ENCODE results near the gene IGFL2. TPM values are rescaled to one million over a fixed set of nuclear protein-coding genes. Genes with fewer than 3 reads are reported as not detected.

The IGFL2 gene
- total RNA-seq, 1 donor from 2014 or later, result not detected

DNA sequence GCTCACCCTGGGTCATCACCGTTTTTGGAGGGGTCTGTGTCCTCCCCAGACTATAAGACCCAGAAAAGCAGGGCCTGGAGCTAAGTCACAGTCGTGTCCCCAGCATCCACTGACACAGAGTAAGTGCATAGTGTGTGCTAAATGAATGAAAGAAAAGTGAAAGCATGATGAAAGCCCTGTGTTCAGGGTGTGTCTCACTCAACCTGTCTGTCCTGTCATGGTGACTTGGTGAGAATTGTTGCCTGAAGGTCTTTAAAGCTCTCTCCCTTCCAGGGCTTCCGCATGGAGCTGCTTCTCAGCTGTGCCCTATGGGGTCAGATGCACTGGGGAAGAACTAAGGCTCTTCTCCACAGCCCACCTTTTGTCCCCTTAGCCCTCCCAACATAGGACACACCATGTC lies 61.0 kb downstream of the IGFL2 start:
- Histone ChIP-seq H3K27ac (no peak overlapping the region), H3K4me1 (peaks cover 4% of the 10 kb centered on the region), H3K4me3 (no peak overlapping the region), H3K36me3 (no peaks in the 10 kb centered on the region), H3K4me2 (no peak overlapping the region), H3F3A (ENCODE audit: low read depth) (no peaks in the 10 kb centered on the region), H3K9me3 (ENCODE audit: low read depth) (no peaks in the 10 kb centered on the region), H3K79me2 (ENCODE audit: low read depth) (no peaks in the 10 kb centered on the region), H3K27me3 (no peaks in the 10 kb centered on the region), H4K20me1 (ENCODE audit: low read depth) (no peaks in the 10 kb centered on the region), H2AFZ (replicated peaks) (no peak overlapping the region), H3K9ac (no peak overlapping the region)
- peaks cover 3% of the 10 kb centered on the region for H3K9me3 Mint-ChIP-seq
- no peak for TF ChIP-seq EZH2 (IDR thresholded peaks at IDR 0.05)
- TF ChIP-seq EZH2phosphoT487 (IDR thresholded peaks at IDR 0.05), result no peak
- TF ChIP-seq, protein P1, sequence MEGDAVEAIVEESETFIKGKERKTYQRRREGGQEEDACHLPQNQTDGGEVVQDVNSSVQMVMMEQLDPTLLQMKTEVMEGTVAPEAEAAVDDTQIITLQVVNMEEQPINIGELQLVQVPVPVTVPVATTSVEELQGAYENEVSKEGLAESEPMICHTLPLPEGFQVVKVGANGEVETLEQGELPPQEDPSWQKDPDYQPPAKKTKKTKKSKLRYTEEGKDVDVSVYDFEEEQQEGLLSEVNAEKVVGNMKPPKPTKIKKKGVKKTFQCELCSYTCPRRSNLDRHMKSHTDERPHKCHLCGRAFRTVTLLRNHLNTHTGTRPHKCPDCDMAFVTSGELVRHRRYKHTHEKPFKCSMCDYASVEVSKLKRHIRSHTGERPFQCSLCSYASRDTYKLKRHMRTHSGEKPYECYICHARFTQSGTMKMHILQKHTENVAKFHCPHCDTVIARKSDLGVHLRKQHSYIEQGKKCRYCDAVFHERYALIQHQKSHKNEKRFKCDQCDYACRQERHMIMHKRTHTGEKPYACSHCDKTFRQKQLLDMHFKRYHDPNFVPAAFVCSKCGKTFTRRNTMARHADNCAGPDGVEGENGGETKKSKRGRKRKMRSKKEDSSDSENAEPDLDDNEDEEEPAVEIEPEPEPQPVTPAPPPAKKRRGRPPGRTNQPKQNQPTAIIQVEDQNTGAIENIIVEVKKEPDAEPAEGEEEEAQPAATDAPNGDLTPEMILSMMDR (IDR thresholded peaks at IDR 0.05), result no peak
- DNase-seq (ENCODE audit: low spot score), result no peak
- no peak overlapping the region for H3K27ac Mint-ChIP-seq
- peaks cover 2% of the 10 kb centered on the region for H3K4me1 Mint-ChIP-seq
- no peak overlapping the region for H3K4me3 Mint-ChIP-seq
- peaks cover 9% of the 10 kb centered on the region for H3K27me3 Mint-ChIP-seq (ENCODE audit: insufficient read depth, low read depth)
- H3K36me3 Mint-ChIP-seq, result no peaks in the 10 kb centered on the region

DNA sequence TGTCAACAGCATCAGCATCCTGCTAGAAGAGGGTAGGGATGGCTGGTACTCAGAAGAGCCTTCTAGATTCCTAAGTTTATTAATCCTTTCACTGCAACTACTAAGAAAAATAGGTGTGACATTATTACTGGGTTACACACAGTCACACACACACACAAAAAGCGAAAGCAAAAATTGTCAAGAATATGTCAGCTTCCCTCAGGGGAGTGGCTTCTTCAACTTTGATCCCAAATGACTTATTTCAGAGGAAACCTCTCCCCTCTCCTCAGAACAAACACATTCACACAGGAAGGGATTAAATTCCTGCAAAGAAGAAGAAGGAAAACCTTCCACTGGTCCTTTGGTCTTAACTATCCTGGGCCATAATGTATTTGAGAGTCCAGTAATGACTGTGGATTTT lies 61.4 kb downstream of the IGFL2 start:
- H3K4me2 ChIP-seq, result no peak overlapping the region
- H3K9me3 Mint-ChIP-seq, result peaks cover 3% of the 10 kb centered on the region
- no peak for DNase-seq (ENCODE audit: low spot score)
- H3K36me3 Mint-ChIP-seq, result no peaks in the 10 kb centered on the region
- H3K4me1 Mint-ChIP-seq, result peaks cover 2% of the 10 kb centered on the region
- no peaks in the 10 kb centered on the region for H3K27me3 ChIP-seq
- H3K79me2 ChIP-seq (ENCODE audit: low read depth), result no peaks in the 10 kb centered on the region
- H4K20me1 ChIP-seq (ENCODE audit: low read depth), result no peaks in the 10 kb centered on the region
- peaks cover 4% of the 10 kb centered on the region for H3K4me1 ChIP-seq
- H3K27me3 Mint-ChIP-seq (ENCODE audit: insufficient read depth, low read depth), result peaks cover 9% of the 10 kb centered on the region
- no peak overlapping the region for H3K4me3 Mint-ChIP-seq
- no peaks in the 10 kb centered on the region for H3K9me3 ChIP-seq (ENCODE audit: low read depth)
- H2AFZ ChIP-seq (replicated peaks), result no peak overlapping the region
- TF ChIP-seq EZH2phosphoT487 (IDR thresholded peaks at IDR 0.05), result no peak
- TF ChIP-seq EZH2 (IDR thresholded peaks at IDR 0.05), result no peak
- TF ChIP-seq, protein P1 (IDR thresholded peaks at IDR 0.05), result no peak
- H3K36me3 ChIP-seq, result no peaks in the 10 kb centered on the region
- no peak overlapping the region for H3K4me3 ChIP-seq
- no peak overlapping the region for H3K27ac ChIP-seq
- H3K9ac ChIP-seq, result no peak overlapping the region
- no peaks in the 10 kb centered on the region for H3F3A ChIP-seq (ENCODE audit: low read depth)
- no peak overlapping the region for H3K27ac Mint-ChIP-seq

DNA sequence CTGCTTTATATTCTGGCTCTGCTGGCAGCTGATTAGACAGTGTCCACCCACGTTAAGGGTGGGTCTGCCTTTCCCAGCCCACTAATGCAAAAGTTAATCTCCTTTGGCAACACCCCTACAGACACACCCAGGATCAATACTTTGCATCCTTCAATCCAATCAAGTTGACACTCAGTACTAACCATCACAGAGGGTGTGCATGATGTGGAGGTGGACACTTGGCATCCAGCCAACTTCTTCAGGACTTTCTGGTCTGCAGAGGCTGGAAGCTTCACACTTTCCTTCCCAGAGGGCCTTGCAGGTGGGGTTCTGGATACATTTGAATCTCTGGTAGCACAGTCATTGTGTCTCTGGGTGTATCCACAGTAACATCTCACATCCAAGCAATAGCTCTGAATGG lies 62.6 kb downstream of the IGFL2 start:
- Histone ChIP-seq H4K20me1 (ENCODE audit: low read depth) (no peaks in the 10 kb centered on the region), H3K4me2 (no peak overlapping the region), H3K27ac (no peak overlapping the region), H3K4me3 (no peak overlapping the region), H3K4me1 (peaks cover 4% of the 10 kb centered on the region), H3K9me3 (ENCODE audit: low read depth) (no peaks in the 10 kb centered on the region), H2AFZ (replicated peaks) (no peak overlapping the region), H3K9ac (no peak overlapping the region), H3K79me2 (ENCODE audit: low read depth) (no peaks in the 10 kb centered on the region), H3F3A (ENCODE audit: low read depth) (no peaks in the 10 kb centered on the region), H3K36me3 (no peaks in the 10 kb centered on the region), H3K27me3 (no peaks in the 10 kb centered on the region)
- H3K27me3 Mint-ChIP-seq (ENCODE audit: insufficient read depth, low read depth), result peaks cover 9% of the 10 kb centered on the region
- H3K4me1 Mint-ChIP-seq, result peaks cover 2% of the 10 kb centered on the region
- no peaks in the 10 kb centered on the region for H3K36me3 Mint-ChIP-seq
- DNase-seq (ENCODE audit: low spot score), result no peak
- H3K4me3 Mint-ChIP-seq, result no peak overlapping the region
- TF ChIP-seq EZH2 (IDR thresholded peaks at IDR 0.05), result no peak
- TF ChIP-seq, protein P1 (IDR thresholded peaks at IDR 0.05), result no peak
- TF ChIP-seq EZH2phosphoT487 (IDR thresholded peaks at IDR 0.05), result no peak
- H3K27ac Mint-ChIP-seq, result no peak overlapping the region
- peaks cover 3% of the 10 kb centered on the region for H3K9me3 Mint-ChIP-seq

Other genes starting within 250 kb of the IGFL2 start
- gene MYPOP, start 245.6 kb upstream of the IGFL2 start, total RNA-seq (ENCODE audit: low replicate concordance), result 0.07 and 1.9 TPM in 2 replicates
- gene NANOS2, start 233.5 kb upstream of the IGFL2 start, total RNA-seq (ENCODE audit: low replicate concordance), result not detected in 2 replicates
- 3.9 and 6.7 TPM in 2 replicates for gene NOVA2, start 174.4 kb upstream of the IGFL2 start, total RNA-seq (ENCODE audit: low replicate concordance)
- 5.7 and 11.6 TPM in 2 replicates for gene CCDC61, start 152.8 kb upstream of the IGFL2 start, total RNA-seq (ENCODE audit: low replicate concordance)
- not detected in 2 replicates for gene PGLYRP1, start 125.2 kb upstream of the IGFL2 start, total RNA-seq (ENCODE audit: low replicate concordance)
- 0.15 and 0.21 TPM in 2 replicates for gene IGFL4, start 107.2 kb upstream of the IGFL2 start, total RNA-seq (ENCODE audit: low replicate concordance)
- gene IGFL3, start 23.6 kb upstream of the IGFL2 start, total RNA-seq (ENCODE audit: low replicate concordance), result not detected in 2 replicates
- not detected in 2 replicates for gene IGFL1, start 81.5 kb downstream of the IGFL2 start, total RNA-seq (ENCODE audit: low replicate concordance)
- gene HIF3A, start 148.8 kb downstream of the IGFL2 start, total RNA-seq (ENCODE audit: low replicate concordance), result 6.7 and 18.0 TPM in 2 replicates
- gene PPP5C, start 198.8 kb downstream of the IGFL2 start, total RNA-seq (ENCODE audit: low replicate concordance), result 63.5 and 97.8 TPM in 2 replicates